HCT116 (cell line): Measurements from ENCODE around the gene CCDC24. TPM values are rescaled to one million over a fixed set of nuclear protein-coding genes. Genes with fewer than 3 reads are reported as not detected.

ENCODE experiments used
- ATAC-seq: fragments of 200-7000 bp; cut with Tn5 transposase; 2 replicates; pipeline ENCODE4 v1.9.1; 2020; ENCODE audit warnings: mild to moderate bottlenecking, moderate library complexity
- BruUV-seq: library from RNA; stranded (reverse); fragments of 400-500 nt; replicated peaks from 2 replicates; lab custom pipeline; 2021; lab: Mats Ljungman, UMichigan
- CTCF ChIA-PET: fragments of 300-600 bp; sonication (Branson Sonifier 250); formaldehyde crosslinking; loops from one replicate; lab custom pipeline; 2021; ENCODE audit warnings: antibody characterized with exemption; lab: Charles Lee
- POLR2A ChIA-PET: fragments of 300-600, 350-600 bp; sonication (Branson Sonifier 250); formaldehyde crosslinking; loops from one replicate; lab custom pipeline; 2021; ENCODE audit warnings: antibody characterized with exemption; lab: Charles Lee
- RAD21 ChIA-PET, 2 experiments: fragments of 300-600 bp; sonication (Branson Sonifier 250); formaldehyde crosslinking; loops; one replicate each; lab custom pipeline; 2023; ENCODE audit warnings: low total read pairs in 2 of 2; ENCODE audit not compliant: uncharacterized antibody in 2 of 2, unreplicated experiment in 2 of 2, low non-redundant PET in 1 of 2; lab: Charles Lee
- DNase-seq: peaks from one replicate; pipeline ENCODE4 v3.0.0-alpha.2; 2010; ENCODE audit warnings: low read depth, low spot score
- H2AFZ ChIP-seq: fragments of 200-600 bp; shearing (Covaris generic), sonication (generic); 2 replicates; pipeline ENCODE4 v1.6.1; 2017; ENCODE audit warnings: low read depth, mixed run types, mixed read lengths, antibody characterized with exemption, low read length; ENCODE audit not compliant: poor library complexity, severe bottlenecking
- H3K27ac ChIP-seq: 2 replicates; pipeline ENCODE4 v1.5.1; 2012; ENCODE audit warnings: low read depth, low read length
- H3K27me3 ChIP-seq: fragments of 200-600 bp; sonication (generic); 2 replicates; pipeline ENCODE4 v1.6.1; 2016; ENCODE audit warnings: mixed run types, low read length, mixed read lengths; ENCODE audit not compliant: insufficient read depth
- H3K36me3 ChIP-seq, 2 experiments: fragments of 200-500 bp in 1 of 2; fragments of 200-600 bp in 1 of 2; sonication (Bioruptor generic) in 1 of 2; sonication (generic) in 1 of 2; 2 replicates each; pipeline versions ENCODE4 v1.5.1 to v1.6.1; 2014 to 2016; ENCODE audit warnings: low read length in 2 of 2, inconsistent platforms in 1 of 2, mixed read lengths in 1 of 2, mixed run types in 1 of 2; ENCODE audit not compliant: insufficient read depth in 2 of 2, control insufficient read depth in 1 of 2
- H3K4me1 ChIP-seq, 2 experiments: fragments of 200-600 bp in 1 of 2; sonication (generic) in 1 of 2; 2 replicates each; pipeline versions ENCODE4 v1.5.1 to v1.6.1; 2012 to 2017; ENCODE audit warnings: low read length in 2 of 2, inconsistent platforms in 1 of 2, mild to moderate bottlenecking in 1 of 2, mixed read lengths in 1 of 2, mixed run types in 1 of 2, moderate library complexity in 1 of 2; ENCODE audit not compliant: insufficient read depth in 2 of 2, control insufficient read depth in 1 of 2
- H3K4me2 ChIP-seq: fragments of 200-600 bp; sonication (generic); 2 replicates; pipeline ENCODE4 v1.6.1; 2017; ENCODE audit warnings: mixed run types, low read length, mixed read lengths
- H3K4me3 ChIP-seq, 2 experiments: fragments of 200-600 bp in 1 of 2; sonication (generic) in 1 of 2; replicated peaks in 1 of 2; 2 replicates each; pipeline ENCODE4 v1.5.1; 2011 to 2016; ENCODE audit warnings: low read length in 2 of 2, control low read depth in 1 of 2, low read depth in 1 of 2, mild to moderate bottlenecking in 1 of 2, mixed read lengths in 1 of 2, mixed run types in 1 of 2
- H3K79me2 ChIP-seq: fragments of 200-600 bp; sonication (generic); 2 replicates; pipeline ENCODE4 v1.6.1; 2017; ENCODE audit warnings: mild to moderate bottlenecking, mixed run types, low read length, moderate library complexity, mixed read lengths; ENCODE audit not compliant: insufficient read depth
- H3K9ac ChIP-seq: fragments of 200-600 bp; sonication (generic); 2 replicates; pipeline ENCODE4 v1.6.1; 2016; ENCODE audit warnings: low read length, mixed read lengths
- H3K9me2 ChIP-seq: fragments of 200-600 bp; sonication (generic), shearing (Covaris generic); 2 replicates; pipeline ENCODE4 v1.6.1; 2017; ENCODE audit warnings: mixed run types, mild to moderate bottlenecking, moderate library complexity; ENCODE audit not compliant: insufficient read depth
- H3K9me3 ChIP-seq, 2 experiments: fragments of 200-500 bp in 1 of 2; fragments of 200-600 bp in 1 of 2; sonication (Bioruptor generic) in 1 of 2; sonication (generic) in 1 of 2; 2 replicates each; pipeline ENCODE4 v1.6.1; 2014 to 2017; ENCODE audit warnings: low read length in 2 of 2, mixed read lengths in 2 of 2, inconsistent platforms in 1 of 2, low read depth in 1 of 2, mild to moderate bottlenecking in 1 of 2, mixed run types in 1 of 2, moderate library complexity in 1 of 2; ENCODE audit not compliant: control insufficient read depth in 1 of 2, insufficient read depth in 1 of 2
- H4K20me1 ChIP-seq: fragments of 200-600 bp; sonication (generic), shearing (Covaris generic); 2 replicates; pipeline ENCODE4 v1.6.1; 2017; ENCODE audit warnings: mixed run types, mild to moderate bottlenecking, moderate library complexity; ENCODE audit not compliant: insufficient read depth
- CBX3 ChIP-seq: IDR thresholded peaks from 2 replicates; pipeline ENCODE4 v1.6.1; 2012; ENCODE audit warnings: low read depth
- CTCF ChIP-seq, 3 experiments: fragments of 200-600 bp in 1 of 3; sonication (generic) in 1 of 3; IDR thresholded peaks in 2 of 3; conservative IDR thresholded peaks in 1 of 3; 2 replicates each; pipeline ENCODE4 v1.5.1; 2012 to 2017; ENCODE audit warnings: low read depth in 2 of 3, low read length in 2 of 3, antibody characterized with exemption in 1 of 3, borderline replicate concordance in 1 of 3, control low read depth in 1 of 3, mild to moderate bottlenecking in 1 of 3, mixed read lengths in 1 of 3, mixed run types in 1 of 3, moderate library complexity in 1 of 3; ENCODE audit not compliant: insufficient read depth in 1 of 3
- EGR1 ChIP-seq: IDR thresholded peaks from 2 replicates; pipeline ENCODE4 v1.6.1; 2012; ENCODE audit warnings: low read depth
- ELF1 ChIP-seq: IDR thresholded peaks from 2 replicates; pipeline ENCODE4 v1.6.1; 2012; ENCODE audit warnings: low read depth, borderline replicate concordance
- EZH2 ChIP-seq: fragments of 200-600 bp; sonication (generic); IDR thresholded peaks from 2 replicates; pipeline ENCODE4 v1.6.1; 2017; ENCODE audit warnings: antibody characterized with exemption, mixed run types
- EZH2phosphoT487 ChIP-seq: fragments of 200-600 bp; IDR thresholded peaks from 2 replicates; pipeline ENCODE4 v1.6.1; 2018; ENCODE audit warnings: antibody characterized with exemption, borderline replicate concordance
- FOSL1 ChIP-seq: IDR thresholded peaks from 2 replicates; pipeline ENCODE4 v1.6.1; 2012; ENCODE audit warnings: low read depth
- JUND ChIP-seq: IDR thresholded peaks from 2 replicates; pipeline ENCODE4 v1.6.1; 2012
- MAX ChIP-seq: IDR thresholded peaks from 2 replicates; pipeline ENCODE4 v1.6.1; 2012
- POLR2A ChIP-seq: IDR thresholded peaks from 2 replicates; pipeline ENCODE4 v1.7.0; 2011; ENCODE audit warnings: borderline replicate concordance; ENCODE audit not compliant: insufficient read depth, insufficient read length; ENCODE audit errors: extremely low read depth
- POLR2AphosphoS5 ChIP-seq: IDR thresholded peaks from 2 replicates; pipeline ENCODE4 v1.6.1; 2011; ENCODE audit warnings: mild to moderate bottlenecking, low read depth, low read length, moderate library complexity
- RAD21 ChIP-seq: IDR thresholded peaks from 2 replicates; pipeline ENCODE4 v1.6.1; 2012; ENCODE audit warnings: low read depth, mild to moderate bottlenecking
- SIN3A ChIP-seq: IDR thresholded peaks from 2 replicates; pipeline ENCODE4 v1.6.1; 2012; ENCODE audit warnings: low read depth
- SP1 ChIP-seq: IDR thresholded peaks from 2 replicates; pipeline ENCODE4 v1.6.1; 2012; ENCODE audit warnings: low read depth
- SRF ChIP-seq: IDR thresholded peaks from 2 replicates; pipeline ENCODE4 v1.6.1; 2012; ENCODE audit warnings: low read depth
- TCF7L2 ChIP-seq: IDR thresholded peaks from 2 replicates; pipeline ENCODE4 v1.7.0; 2011; ENCODE audit warnings: borderline replicate concordance, inconsistent platforms; ENCODE audit not compliant: insufficient read depth, insufficient read length; ENCODE audit errors: extremely low read depth
- ZBTB33 ChIP-seq: IDR thresholded peaks from 2 replicates; pipeline ENCODE4 v1.6.1; 2011; ENCODE audit warnings: mild to moderate bottlenecking, low read length, moderate library complexity; ENCODE audit not compliant: insufficient replicate concordance; ENCODE audit errors: extremely low read depth
- ZFX ChIP-seq: fragments of 450-650 bp; IDR thresholded peaks from 2 replicates; pipeline ENCODE4 v1.6.1; 2017
- ZNF274 ChIP-seq: fragments of 200-500 bp; sonication (Bioruptor generic); IDR thresholded peaks from 2 replicates; pipeline ENCODE4 v1.6.1; 2014; ENCODE audit warnings: mild to moderate bottlenecking, low read depth, low read length, inconsistent platforms
- intact Hi-C: fragments of 100-400 bp; cut with micrococcal nuclease; formaldehyde crosslinking; loops from 2 replicates; pipeline ENCODE4 v1.10.0; 2022
- total RNA-seq: library from RNA; stranded (reverse); gene quantifications from one replicate; pipeline ENCODE4 v1.2.1, GENCODE V29; 2021; ENCODE audit not compliant: unreplicated experiment
- TF ChIP-seq, protein P1 (sequence below): IDR thresholded peaks from 2 replicates; pipeline ENCODE4 v1.6.1; 2012

Gene CCDC24
- total RNA-seq, 1 experiment from 2014 or later = 23.3 TPM

- Histone ChIP-seq H3K4me2 (no peak overlapping the region), H3K27ac (no peak overlapping the region), H3K9me2 (no peaks in the 10 kb centered on the region), H3K9ac (no peak overlapping the region; the same call in 1 of the 2 replicates), H2AFZ (no peak overlapping the region), H3K9me3 (no peaks in the 10 kb centered on the region), H3K36me3 (no peaks in the 10 kb centered on the region), H4K20me1 (no peaks in the 10 kb centered on the region), H3K4me3 (no peak overlapping the region), H3K27me3 (no peaks in the 10 kb centered on the region), H3K4me1 (peaks cover 10 to 39% of the 10 kb centered on the region in 2 experiments), H3K79me2 (no peaks in the 10 kb centered on the region)
- no peak for TF ChIP-seq CTCF (IDR thresholded peaks at IDR 0.05 in 2 of 3, conservative IDR thresholded peaks at IDR 0.05 in 1 of 3; ENCODE audit: borderline replicate concordance in 1 of 3, insufficient read depth in 1 of 3, low read depth in 2 of 3, low read length in 2 of 3)
- TF ChIP-seq EZH2 = no peak
- no peak for TF ChIP-seq SRF
- no peak for TF ChIP-seq EZH2phosphoT487
- TF ChIP-seq RAD21 = no peak
- TF ChIP-seq FOSL1 = no peak
- no peak for TF ChIP-seq EGR1
- TF ChIP-seq SP1 = no peak
- TF ChIP-seq ZBTB33 = no peak
- no peak for TF ChIP-seq JUND
- no peak for TF ChIP-seq CBX3
- TF ChIP-seq TCF7L2 = no peak
- no peak for TF ChIP-seq ZFX
- no peak for TF ChIP-seq ZNF274
- no peak for TF ChIP-seq MAX
- no peak for TF ChIP-seq SIN3A
- TF ChIP-seq ELF1 = no peak
- TF ChIP-seq POLR2A = no peak
- TF ChIP-seq, protein P1, sequence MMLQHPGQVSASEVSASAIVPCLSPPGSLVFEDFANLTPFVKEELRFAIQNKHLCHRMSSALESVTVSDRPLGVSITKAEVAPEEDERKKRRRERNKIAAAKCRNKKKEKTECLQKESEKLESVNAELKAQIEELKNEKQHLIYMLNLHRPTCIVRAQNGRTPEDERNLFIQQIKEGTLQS = no peak
- TF ChIP-seq POLR2AphosphoS5 = no peak
- CTCF ChIA-PET = interaction anchor here (0.9 to 3.3 kb wide), 3 partner anchors 11 to 55 kb away, joined by 3 to 13 read pairs (median 6); no protein-coding TSS in a partner anchor
- ATAC-seq = no peak
- BruUV-seq = no TSS peak
- intact Hi-C loops = no loop called here
- RAD21 ChIA-PET = interaction anchor here in 1 of 2 experiments (1.6 kb wide), 1 partner anchor 230 kb away, joined by 5 read pairs; no protein-coding TSS in a partner anchor
- POLR2A ChIA-PET = interaction anchor here (1.0 kb wide), 1 partner anchor 230 kb away, joined by 3 read pairs; no protein-coding TSS in a partner anchor
- no peak for DNase-seq
Measured at GRCh38 chr1:43993206-43993914, 2.0 kb downstream of the CCDC24 start.
